GM10847 (cell line): ENCODE results near the gene ADAMTSL2.

Experiments
- POLR2A ChIP-seq: IDR thresholded peaks from 2 replicates; pipeline ENCODE4 v1.6.1; 2011; ENCODE audit not compliant: insufficient read length; ENCODE audit errors: extremely low read depth

Gene ADAMTSL2

DNA sequence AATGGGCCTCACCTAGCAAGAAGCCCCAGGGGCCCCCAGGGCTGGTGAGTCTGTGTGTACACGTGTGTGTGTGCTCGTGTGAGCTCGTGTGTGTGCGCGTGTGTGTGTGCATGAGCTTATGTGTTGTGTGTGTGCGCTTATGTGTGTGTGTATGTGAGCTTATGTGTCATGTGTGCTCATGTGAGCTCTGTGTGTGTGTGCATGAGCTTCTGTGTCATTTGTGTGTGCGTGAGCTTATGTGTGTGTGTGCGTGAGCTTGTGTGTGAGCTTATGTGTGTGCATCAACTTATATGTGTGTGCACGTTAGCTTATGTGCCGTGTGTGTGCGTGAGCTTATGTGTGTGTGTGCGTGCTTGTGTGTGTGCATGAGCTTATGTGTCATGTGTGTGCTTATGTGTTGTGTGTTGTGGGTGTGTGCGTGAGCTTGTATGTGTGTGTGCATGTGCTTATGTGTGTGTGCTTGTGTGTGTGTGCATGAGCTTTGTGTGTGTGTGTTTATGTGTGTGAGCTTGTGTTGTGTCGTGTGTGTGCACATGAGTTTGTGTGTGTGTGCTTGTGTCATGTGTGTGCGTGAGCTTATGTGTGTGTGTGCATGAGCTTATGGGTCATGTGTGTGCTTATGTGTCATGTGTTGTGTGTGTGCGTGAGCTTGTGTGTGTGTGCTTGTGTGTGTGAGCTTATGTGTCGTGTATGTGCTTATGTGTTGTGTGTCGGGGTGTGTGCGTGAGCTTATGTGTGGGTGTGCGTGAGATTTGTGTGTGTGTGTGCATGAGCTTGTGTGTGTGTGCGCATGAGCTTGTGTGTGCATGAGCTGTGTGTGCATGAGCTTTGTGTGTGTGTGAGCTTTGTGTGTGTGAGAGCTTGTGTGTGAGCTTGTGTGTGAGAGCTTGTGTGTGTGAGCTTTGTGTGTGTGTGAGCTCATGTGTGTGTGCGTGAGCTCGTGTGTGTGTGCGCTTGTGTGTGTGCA is 38.9 kb upstream of the ADAMTSL2 start:
- no peak for TF ChIP-seq POLR2A

DNA sequence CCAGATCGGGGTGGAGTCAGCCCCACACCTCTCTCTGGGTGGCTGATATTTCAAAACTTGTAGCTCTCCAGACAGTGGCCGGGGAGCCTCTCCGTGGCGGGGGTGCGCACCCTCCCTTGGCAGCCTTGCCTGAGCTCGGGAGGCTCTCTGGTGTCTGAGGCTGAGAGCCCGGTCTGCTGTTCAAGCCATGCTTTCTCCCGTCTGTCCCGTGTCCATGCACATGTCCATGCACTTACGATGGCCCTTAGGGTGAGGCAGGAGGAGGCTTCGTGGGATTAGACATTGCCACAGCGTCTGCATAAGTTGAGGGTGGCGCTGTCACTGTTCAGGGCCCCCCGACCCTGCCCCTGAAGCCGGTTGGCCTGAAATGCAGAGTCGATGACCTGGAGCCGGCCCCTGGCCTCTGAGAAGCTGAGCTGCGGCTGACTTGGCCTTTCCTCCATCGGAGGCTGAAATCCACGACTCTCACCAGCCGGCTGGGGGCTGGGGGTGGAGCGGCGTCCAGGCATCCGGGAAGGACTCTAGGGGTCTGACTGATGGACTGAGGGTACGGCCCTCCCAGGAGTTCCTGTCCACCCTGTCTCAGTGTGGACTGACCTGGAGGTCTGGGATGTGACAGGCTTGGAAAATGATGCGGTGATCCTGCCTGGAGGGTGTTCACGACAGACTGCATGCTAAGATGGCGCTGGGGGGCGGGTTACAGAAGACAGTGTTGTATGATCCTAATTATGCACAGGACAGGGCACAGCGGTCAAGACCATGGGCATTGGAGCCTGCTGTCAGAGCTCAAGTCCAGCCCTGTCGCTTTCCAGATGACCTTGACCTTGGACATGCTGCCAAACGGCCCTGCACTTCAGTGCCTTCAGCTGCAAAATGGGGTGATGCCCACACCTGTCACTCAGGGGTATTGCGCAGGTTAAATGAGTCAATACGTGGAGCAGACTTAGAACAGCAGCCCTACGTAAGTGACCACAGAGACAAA is 37.4 kb upstream of the ADAMTSL2 start:
- no peak for TF ChIP-seq POLR2A

DNA sequence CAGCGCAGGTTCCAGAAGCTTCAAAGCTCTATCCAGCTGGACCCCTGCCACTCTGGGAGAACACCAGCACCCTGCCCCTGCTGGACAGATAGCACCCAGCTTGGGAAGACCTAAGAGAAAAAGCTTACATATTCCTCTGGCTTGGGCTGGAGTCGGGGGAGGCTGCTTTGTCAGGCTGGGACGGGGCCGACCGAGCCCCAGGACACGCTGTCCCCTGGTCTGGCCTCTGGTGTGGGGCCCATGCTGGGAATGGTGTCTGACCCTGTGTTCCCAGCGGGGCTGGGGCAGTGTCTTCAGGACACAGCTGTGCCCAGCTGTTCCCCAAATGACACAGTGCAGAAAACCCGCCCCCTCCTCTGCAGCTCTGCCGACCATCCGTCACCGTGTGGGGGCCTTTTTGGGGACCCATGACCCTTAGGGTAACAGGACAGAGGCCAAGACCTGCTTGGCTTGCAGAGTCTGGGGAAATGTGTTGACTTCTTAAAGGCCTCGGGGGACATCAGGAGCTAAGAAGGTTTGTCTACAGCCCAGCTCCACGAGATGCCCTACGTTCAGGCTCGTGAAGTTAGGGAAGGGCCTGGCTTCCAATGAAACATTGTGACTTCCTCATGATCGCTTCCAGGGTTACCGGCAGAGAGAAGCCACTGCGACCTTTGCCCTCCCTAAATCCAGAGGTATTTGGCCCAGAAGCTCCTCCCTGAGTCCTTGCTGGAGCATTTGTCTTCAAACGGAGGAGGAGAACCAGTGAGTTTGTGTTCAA is 35.2 kb upstream of the ADAMTSL2 start:
- no peak for TF ChIP-seq POLR2A

DNA sequence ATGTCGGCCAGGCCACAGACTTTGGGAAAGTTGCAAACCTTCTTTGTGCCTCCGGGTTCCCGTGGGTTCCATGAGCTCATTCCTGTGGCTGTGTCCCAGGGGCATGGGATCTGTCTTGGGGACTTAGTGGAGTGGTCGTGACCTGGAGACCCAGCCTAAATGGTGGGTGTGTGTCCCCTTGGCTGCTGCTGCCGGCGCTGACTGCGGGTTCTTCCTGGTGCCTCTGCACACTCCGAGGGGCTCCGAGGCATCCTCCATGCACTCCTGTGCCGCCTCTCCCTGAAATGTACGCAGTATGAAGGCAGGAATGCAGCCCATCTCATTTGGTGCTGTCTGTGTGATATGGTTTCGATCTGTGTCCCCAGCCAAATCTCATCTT is 34.6 kb upstream of the ADAMTSL2 start:
- TF ChIP-seq POLR2A = no peak

DNA sequence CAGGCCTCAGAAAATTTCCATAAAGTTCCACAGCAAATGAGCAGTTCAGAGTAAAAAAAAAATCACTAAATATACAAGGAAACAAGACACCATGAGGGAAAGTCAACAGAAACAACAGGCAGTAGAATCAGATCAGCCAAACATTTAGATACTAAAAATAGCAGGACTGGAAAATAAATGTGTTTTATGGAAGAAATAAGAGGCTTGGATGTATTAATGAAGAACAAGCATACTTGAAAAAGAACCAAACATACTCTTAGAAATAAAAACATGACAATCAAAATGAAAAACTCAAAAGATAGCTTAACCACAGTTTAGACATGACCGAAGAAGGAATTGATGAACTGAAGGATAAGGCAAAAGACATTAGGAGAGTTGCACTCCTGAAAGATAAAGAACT is 32.4 kb upstream of the ADAMTSL2 start:
- TF ChIP-seq POLR2A = no peak

DNA sequence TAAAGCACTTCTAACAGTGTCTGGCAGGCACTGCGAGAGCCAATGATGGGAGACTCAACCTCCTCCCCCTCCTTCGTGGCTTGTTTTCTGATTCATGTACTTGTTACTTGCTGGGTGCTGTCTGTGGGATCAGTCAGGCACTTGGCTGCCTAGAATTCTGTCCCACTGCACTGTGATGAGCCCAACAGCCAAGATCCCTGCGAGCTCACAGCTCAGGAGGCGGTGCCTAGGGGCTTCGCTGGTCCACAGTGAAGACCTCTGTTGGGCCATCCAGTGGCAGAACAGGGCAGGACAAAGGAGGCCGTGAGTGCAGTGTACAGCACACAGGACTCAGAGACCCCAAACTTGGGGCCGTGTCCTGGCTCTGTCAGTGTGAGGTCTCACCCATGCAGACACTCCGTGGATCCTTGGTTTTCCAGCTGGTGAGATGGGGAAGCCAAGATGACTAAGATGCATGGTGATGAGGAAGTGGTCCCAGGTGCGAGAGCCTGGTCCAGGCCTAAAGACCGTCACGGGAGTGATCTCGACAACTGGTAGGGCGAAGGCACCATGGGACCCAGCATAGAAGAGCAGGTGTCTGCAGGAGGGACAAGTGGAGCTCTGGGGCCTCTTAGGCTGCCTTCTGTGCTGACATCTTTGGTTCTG is 29.2 kb upstream of the ADAMTSL2 start:
- TF ChIP-seq POLR2A = no peak

DNA sequence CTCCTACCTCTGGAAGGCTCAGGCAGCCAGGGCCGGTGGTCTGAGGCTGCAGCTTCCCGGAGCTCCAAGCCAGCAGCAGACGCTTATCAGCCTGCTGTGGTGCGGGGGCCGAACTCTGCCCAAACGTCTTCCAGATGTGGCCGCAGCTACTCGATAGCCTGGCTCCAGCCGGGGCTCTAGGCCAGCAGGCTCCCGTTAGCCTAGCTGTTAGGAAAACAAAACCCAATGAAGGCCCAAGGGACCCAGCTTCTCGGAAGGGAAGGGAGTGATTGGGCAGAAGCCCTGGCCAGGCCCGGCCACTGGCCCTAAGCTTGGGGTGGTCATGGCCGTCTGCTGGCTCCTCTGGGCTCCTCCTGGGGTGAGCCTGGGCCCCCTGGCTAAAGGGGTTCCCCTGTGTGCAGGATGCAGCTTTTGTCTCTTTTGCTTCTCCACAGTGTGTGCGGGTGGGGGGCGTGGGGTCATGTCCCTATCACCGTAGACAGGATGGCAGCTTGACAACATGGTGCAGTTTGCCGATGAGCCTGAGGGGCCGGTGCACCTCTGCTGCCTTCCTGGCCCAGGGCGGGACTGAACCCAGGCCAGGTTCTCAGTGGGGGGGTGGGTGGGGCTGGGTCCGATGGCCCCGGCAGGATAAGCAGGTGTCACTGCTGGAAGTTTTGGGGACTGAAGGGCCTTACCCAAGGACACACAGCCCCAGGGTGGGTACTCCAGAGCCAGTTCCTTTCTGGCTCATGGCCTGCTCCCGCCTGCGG is 28.4 kb upstream of the ADAMTSL2 start:
- no peak for TF ChIP-seq POLR2A

DNA sequence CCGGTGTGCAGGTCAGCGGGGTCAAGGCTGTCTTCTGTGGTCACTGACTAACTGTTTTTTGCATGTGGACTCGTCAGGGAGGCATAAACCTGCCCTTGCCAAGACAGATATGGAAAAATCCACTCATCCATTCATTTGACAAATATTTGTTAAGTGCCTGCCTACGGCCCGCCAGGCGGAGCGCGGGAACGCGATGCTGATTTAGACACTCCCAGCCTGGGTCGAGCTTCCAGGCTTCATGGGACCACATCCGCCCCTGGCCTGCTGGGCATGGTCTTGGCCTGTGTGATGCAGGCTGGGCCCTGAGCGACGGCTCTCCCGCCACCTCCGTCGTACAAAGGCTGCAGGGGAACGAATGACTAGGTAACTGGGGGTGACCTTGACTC is 27.9 kb upstream of the ADAMTSL2 start:
- no peak for TF ChIP-seq POLR2A

DNA sequence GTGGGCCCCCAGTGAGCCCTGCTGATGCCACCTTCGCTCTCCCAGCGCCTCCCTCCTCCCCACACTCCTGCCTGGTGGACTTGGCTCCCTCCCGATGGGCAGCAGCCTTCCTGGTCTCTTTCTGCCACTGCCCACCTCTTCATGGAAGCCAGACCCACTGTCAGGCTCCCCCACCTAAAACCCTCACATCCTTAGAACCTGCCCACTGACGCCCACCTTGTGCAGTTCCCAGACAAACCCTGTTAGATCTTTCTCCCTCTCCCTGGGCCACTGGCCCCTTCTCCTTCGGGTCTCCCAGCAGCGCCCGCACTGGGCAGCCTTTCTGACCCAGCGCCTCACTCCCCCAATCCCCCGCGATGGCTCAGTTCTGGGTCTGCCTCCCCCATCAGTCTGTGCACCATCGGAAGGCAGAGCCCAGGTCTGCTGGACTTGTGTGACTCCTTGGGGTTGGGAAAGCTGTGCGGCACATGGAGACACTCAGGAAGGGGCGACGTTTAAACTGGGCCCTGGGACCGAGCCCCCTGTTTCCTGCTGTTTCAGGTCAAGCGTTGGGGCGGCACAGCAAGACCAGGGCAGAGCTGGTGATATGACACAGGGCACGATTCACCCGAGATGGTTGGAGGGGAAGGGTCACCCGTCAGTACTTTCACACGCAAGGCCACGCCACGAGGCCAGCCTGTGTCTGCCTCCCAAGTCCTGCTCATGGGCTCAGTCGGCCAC is 27.1 kb upstream of the ADAMTSL2 start:
- TF ChIP-seq POLR2A = no peak

DNA sequence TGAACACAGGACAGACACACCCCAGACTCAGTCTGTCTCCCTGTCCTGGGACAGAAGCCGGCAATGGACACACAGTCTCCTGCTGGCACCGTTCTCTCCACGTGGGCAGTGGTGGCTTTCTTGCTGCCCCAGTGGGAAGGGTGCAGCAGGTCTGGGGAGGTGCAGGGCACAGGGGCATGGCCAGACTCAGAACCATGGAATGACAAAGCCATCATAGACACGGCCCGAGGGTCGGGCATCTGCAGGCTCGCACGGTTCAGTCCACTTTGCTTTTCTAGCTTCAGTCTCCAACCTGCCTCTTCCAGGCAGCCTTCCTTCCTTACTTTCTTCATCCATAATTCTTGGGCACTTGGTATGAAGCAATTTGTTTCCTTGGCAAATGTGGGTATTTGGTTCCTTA is 26.5 kb upstream of the ADAMTSL2 start:
- no peak for TF ChIP-seq POLR2A

DNA sequence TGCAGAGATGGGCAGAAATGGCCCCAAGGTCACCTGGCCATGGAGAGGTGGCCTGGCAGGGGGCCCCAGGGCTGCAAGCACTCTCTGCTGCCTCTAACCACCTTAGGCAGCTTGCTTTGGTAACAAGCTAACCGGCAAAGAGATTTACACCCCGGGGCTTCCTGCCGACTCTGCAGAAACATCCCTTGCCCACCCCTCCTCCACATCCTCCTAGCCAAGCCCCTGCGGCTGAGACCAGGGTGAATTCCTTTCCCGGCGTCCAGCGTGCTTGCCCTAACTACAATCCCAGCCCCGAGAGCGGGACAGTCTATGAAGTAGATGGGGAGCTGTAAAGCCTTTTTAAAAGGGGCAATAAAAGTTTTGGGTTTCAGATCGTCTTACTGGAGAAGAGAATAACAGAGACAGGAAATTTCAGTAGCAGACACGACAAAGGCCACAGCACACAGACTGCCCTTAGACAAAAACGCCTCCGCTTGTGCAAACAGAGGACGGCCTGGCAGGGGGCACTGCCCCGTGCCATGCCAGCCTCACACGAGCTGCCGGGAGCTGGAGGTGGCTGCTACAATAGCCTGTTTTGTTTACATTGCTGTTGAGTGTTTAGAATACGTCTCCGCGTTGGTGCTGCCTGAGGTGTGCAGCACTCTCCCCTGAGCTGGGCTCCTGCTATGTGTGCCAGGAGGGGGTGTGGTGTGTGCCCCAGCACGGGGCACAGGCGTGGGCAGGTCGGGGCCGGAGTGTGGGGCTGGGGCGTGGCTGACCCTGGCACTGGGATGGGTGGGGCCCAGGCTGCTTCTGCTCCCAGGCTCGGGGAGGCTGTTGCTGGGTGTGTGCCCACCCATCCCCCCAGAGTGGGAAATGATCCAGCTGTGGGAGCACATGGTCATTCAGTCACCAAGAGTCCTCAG is 25.1 kb upstream of the ADAMTSL2 start:
- no peak for TF ChIP-seq POLR2A

DNA sequence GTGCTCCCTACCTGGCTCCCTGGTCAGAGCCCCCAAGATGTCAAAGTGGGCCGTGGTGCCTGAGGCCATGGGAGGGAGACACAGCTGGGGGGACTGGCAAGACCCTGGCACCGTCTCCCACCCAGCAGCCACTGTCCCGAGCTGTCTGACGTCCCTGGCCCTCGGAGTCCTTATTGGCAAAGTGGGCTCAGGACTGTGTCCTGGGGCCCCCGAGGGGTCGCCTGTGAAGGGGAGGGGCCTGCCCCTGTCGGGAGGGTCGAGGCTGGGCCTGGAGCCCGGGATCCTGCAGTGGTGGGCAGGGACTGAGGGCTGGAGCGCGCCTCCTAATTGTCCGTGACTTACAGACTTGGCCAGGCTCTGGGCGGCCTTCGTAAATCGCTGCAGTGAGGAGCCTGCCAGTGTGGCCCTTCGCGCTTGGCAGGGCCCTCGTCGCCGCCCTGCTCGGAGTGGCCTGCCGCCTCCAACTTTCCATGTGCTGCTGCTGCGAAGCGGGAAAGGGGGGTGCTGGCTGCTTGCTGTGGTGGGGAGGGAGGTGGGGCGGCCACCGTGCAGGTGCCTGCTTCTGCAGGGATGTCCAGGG is 23.5 kb upstream of the ADAMTSL2 start:
- TF ChIP-seq POLR2A = no peak
